Midbrain (tissue), 1 donor: ENCODE results near the gene STAMBPL1.
"Not testable (repeated sequence)": the region's sequence is repeated elsewhere in the genome, so short reads cannot be mapped to it uniquely, and the experiment has no call there.

Experiments used
- DNase-seq: peaks from one replicate; lab custom pipeline; 2025; lab: John Stamatoyannopoulos, UW

The STAMBPL1 gene

GRCh38 chr10:88920986-88921593 lies 41.0 kb downstream of the STAMBPL1 start:
- no peak for DNase-seq

DNA sequence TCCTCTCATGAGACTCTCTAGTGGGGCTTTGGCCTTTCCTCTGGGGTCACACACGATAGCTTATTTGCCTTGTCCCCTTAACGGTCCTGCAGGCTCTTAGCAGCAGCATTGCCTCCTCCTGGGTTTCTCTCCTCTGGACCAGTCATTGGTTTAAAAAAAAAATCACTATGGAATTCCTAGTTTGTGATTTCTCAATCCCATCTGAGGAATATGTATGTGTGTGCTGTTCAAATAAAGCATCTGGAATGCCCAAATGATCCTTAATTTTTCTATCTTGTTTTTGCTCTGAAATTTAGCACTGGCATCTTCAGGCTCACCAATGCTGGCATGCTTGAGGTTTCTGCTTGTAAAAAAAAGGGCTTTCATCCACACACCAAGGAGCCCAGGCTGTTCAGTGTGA lies 42.0 kb downstream of the STAMBPL1 start:
- no peak for DNase-seq

DNA sequence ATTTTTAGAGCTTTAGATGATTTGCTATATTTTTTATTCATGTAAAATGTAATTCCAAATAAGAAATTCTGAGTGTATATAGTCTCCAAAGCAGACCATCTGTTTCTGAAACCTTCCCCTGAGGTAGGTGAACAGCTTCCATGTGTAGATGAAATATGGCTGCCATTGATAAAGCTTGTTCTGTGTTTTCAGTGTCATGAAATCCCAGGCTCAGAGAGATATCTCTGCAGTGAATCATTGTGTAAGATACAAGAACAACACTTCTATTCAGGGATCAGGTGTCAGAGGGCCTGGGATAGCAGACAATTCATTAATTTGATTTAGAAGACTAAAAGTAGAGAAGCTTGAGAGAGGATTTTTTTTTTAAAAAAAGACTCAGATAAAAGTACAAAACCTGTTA lies 43.5 kb downstream of the STAMBPL1 start:
- DNase-seq = no peak

- no peak for DNase-seq
Measured at GRCh38 chr10:88926566-88927415, 46.7 kb downstream of the STAMBPL1 start.

DNA sequence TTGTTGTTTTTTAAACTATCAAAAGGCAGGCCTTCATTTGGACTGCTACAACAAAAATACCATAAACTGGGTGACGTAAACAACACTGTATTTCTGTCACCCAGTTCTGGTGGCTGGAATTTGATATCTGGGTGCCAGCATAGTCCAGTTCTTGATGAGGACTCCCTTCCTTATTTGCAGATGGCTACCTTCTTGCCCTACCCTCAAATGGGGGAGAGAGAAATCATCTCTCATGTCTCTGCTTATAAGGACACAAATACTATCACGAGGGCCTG lies 47.3 kb downstream of the STAMBPL1 start:
- DNase-seq = no peak

- no peak for DNase-seq
Measured at GRCh38 chr10:88928254-88928653, 48.2 kb downstream of the STAMBPL1 start.

DNA sequence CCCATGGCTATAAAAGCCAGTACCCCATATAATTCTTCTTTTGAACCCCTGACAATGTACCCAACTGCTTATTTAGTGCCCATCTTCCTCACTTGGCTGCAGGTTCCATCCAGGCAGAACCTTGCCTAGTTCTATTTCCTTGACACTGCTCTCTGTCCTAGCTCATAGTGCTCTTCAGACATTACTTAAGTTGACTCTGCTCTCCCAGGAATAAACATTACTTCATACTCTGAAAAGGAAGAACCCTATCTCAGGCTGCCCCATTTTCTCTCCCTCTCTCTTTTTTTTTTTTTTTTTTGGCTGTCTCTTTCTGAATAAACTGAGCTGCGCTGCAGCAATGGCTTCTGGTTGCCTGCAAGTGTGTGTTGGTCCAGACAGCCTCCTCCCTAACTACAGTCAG lies 51.5 kb downstream of the STAMBPL1 start:
- no peak for DNase-seq

DNA sequence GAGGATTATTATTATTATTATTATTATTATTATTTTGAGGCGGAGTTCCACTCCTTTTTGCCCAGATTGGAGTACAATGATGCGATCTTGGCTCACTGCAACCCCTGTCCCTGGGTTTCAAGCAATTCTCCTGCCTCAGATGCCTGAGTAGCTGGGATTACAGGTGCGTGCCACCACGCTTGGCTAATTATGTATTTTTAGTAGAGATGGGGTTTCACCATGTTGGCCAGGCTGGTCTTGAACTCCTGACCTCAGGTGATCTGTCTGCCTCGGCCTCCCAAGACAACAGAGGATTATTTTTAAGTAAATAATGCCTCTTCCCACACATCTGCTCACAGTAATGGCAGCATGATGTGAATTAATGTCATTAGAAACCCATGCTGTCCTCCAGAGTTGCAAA lies 52.0 kb downstream of the STAMBPL1 start:
- DNase-seq = not testable (repeated sequence)

GRCh38 chr10:88932539-88933256 lies 52.7 kb downstream of the STAMBPL1 start:
- peak; percentile 73 for DNase-seq

- DNase-seq = no peak
Measured at GRCh38 chr10:88933564-88933963, 53.5 kb downstream of the STAMBPL1 start.

GRCh38 chr10:88934900-88935672 lies 55.0 kb downstream of the STAMBPL1 start:
- peak; percentile 79 for DNase-seq

DNA sequence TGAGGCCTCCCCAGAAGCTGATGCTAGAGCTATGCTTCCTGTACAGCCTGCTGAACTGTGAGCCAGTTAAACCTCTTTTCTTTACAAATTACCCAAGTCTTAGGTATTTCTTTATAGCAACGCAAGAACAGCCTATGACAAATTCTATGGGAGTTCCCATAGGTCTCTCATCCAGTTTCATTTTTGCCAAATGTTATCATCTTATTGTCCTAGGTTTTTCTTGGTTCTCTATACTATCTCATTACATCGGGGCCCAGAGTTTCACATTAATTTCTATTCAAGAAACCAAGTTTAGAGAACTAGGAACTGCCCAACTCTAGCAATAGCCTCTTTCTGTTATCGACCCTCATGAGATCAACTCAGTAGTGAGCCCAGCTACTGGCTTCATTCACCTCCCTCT lies 56.6 kb downstream of the STAMBPL1 start:
- no peak for DNase-seq

- DNase-seq = no peak
Measured at GRCh38 chr10:88938039-88938438, 58.0 kb downstream of the STAMBPL1 start.

DNA sequence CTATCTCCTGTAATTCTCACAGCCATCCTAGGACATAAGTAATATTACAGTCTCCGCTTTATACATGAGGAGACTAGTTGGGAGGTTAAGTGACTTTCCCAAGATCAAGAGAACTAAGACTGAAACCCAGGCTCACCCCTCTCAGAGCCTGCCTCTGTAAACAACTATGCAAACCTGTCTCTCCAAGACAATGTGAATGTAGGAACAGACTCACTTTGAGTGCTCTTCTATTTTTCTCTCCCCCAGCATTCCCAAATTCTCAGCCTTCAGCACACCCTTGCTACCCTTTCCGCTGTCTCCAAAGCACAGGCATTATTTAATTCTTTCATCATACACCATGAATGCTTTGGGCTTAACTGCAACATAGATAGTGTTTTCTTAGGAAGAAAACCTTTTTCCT lies 58.9 kb downstream of the STAMBPL1 start:
- no peak for DNase-seq

DNA sequence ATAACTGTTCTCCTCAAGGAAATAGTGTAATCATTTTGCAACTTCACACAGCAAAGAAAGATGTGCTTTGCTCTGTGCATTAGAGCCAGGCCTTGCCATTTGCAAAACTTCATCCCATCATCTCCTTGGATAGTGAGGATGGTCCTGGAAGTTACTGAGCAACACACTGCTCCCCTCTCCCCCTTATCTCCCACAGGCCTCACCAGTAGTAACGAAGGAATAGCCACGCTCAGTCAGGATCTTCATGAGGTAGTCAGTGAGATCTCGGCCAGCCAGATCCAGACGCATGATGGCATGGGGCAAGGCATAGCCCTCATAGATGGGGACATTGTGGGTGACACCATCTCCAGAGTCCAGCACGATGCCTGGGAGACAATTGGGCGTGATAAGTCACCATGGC lies 61.0 kb downstream of the STAMBPL1 start:
- DNase-seq = no peak

DNA sequence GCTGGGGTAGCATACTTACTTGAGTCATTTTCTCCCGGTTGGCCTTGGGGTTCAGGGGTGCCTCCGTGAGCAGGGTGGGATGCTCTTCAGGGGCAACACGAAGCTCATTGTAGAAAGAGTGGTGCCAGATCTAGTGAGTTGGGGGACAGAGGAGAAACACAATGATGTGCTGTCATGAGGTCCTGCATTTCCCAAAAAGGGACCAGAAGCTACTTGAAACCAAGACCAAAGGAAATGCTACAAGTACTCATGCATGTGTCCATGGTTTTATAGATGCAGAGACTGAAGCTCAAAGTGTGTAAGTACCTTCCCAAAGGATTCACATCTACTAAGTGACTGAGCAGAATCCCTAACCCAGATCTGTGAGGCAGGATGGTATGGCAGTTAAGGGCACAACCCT lies 63.7 kb downstream of the STAMBPL1 start:
- DNase-seq = no peak

- no peak for DNase-seq
Measured at GRCh38 chr10:88944813-88945212, 64.8 kb downstream of the STAMBPL1 start.

GRCh38 chr10:88946200-88946599 lies 66.2 kb downstream of the STAMBPL1 start:
- DNase-seq = no peak

GRCh38 chr10:88946965-88947590 lies 67.0 kb downstream of the STAMBPL1 start:
- DNase-seq = no peak

- no peak for DNase-seq
Measured at GRCh38 chr10:88949051-88949450, 69.0 kb downstream of the STAMBPL1 start.

- DNase-seq = no peak
Measured at GRCh38 chr10:88949912-88950837, 70.1 kb downstream of the STAMBPL1 start.
